Hypothalamus (tissue), 51 donors: Measurements from ENCODE around the gene ELL2.

Experiments used
- DNase-seq, 51 donors: peaks; one replicate each; lab custom pipeline; 2025; lab: John Stamatoyannopoulos, UW

Gene ELL2

GRCh38 chr5:95886340-95887044, 75.2 kb downstream of the ELL2 start:
- DNase-seq = no peak

- no peak for DNase-seq
Measured at GRCh38 chr5:95884511-95884910, 77.1 kb downstream of the ELL2 start.

GRCh38 chr5:95884017-95884325, 77.7 kb downstream of the ELL2 start:
- no peak for DNase-seq

GRCh38 chr5:95883185-95884016, 78.2 kb downstream of the ELL2 start:
- DNase-seq = no peak

- peak in 7 of 51 donors; percentile 7 to 34 (median 26) for DNase-seq
Measured at GRCh38 chr5:95881833-95882232, 79.8 kb downstream of the ELL2 start.

- DNase-seq = no peak
Measured at GRCh38 chr5:95880081-95880926, 81.3 kb downstream of the ELL2 start.

- no peak for DNase-seq
Measured at GRCh38 chr5:95879661-95880060, 82.0 kb downstream of the ELL2 start.

- no peak for DNase-seq
Measured at GRCh38 chr5:95878417-95879323, 83.0 kb downstream of the ELL2 start.

- DNase-seq = no peak
Measured at GRCh38 chr5:95876782-95877181, 84.9 kb downstream of the ELL2 start.

GRCh38 chr5:95874246-95874645, 87.4 kb downstream of the ELL2 start:
- no peak for DNase-seq

GRCh38 chr5:95873351-95873750, 88.3 kb downstream of the ELL2 start:
- DNase-seq = no peak

GRCh38 chr5:95872346-95873268, 89.0 kb downstream of the ELL2 start:
- DNase-seq = no peak

- no peak for DNase-seq
Measured at GRCh38 chr5:95871146-95871806, 90.4 kb downstream of the ELL2 start.

- DNase-seq = no peak
Measured at GRCh38 chr5:95870105-95870672, 91.5 kb downstream of the ELL2 start.

GRCh38 chr5:95869173-95869855, 92.3 kb downstream of the ELL2 start:
- peak in 5 of 51 donors; percentile 5 to 23 (median 12) for DNase-seq

GRCh38 chr5:95868136-95868535, 93.5 kb downstream of the ELL2 start:
- no peak for DNase-seq

- DNase-seq = no peak
Measured at GRCh38 chr5:95866435-95867040, 95.1 kb downstream of the ELL2 start.
